Skeletal muscle tissue (tissue), 4 donors: ENCODE results near the gene SPART. TPM values are rescaled to one million over a fixed set of nuclear protein-coding genes. Genes with fewer than 3 reads are reported as not detected.
"Not testable (repeated sequence)": the region's sequence is repeated elsewhere in the genome, so short reads cannot be mapped to it uniquely, and the experiment has no call there.

Source experiments
- H3K27ac ChIP-seq: one replicate; pipeline ENCODE4 v1.7.0; 2013; ENCODE audit warnings: mild to moderate bottlenecking, low read depth, low read length, inconsistent platforms
- H3K27me3 ChIP-seq, 3 donors: one replicate each; pipeline ENCODE4 v1.7.0; 2013; ENCODE audit warnings: low read length in 3 of 3; ENCODE audit not compliant: control insufficient read depth in 3 of 3, insufficient read depth in 3 of 3
- H3K36me3 ChIP-seq, 3 donors: one replicate each; pipeline ENCODE4 v1.7.0; 2013; ENCODE audit warnings: low read length in 3 of 3; ENCODE audit not compliant: control insufficient read depth in 3 of 3, insufficient read depth in 3 of 3
- H3K4me1 ChIP-seq, 3 donors: one replicate each; pipeline ENCODE4 v1.7.0; 2013; ENCODE audit warnings: low read length in 3 of 3, mild to moderate bottlenecking in 3 of 3; ENCODE audit not compliant: control insufficient read depth in 3 of 3, insufficient read depth in 3 of 3
- H3K4me3 ChIP-seq, 3 donors: one replicate each; pipeline ENCODE4 v1.7.0; 2013; ENCODE audit warnings: low read length in 3 of 3
- H3K9ac ChIP-seq, 3 donors: one replicate each; pipeline ENCODE4 v1.7.0; 2013; ENCODE audit warnings: low read length in 3 of 3, mild to moderate bottlenecking in 3 of 3, moderate library complexity in 2 of 3, low read depth in 1 of 3
- H3K9me3 ChIP-seq, 3 donors: one replicate each; pipeline ENCODE4 v1.7.0; 2013; ENCODE audit warnings: low read length in 3 of 3; ENCODE audit not compliant: control insufficient read depth in 3 of 3
- total RNA-seq: library from RNA; depleted of rRNA; stranded (reverse); fragments of >200 nt; gene quantifications from one replicate; pipeline ENCODE4 v1.2.3, GENCODE V29; 2014
- donor health status: Osteomylitis.

SPART gene
- total RNA-seq, 1 donor from 2014 or later = 34.4 TPM

DNA sequence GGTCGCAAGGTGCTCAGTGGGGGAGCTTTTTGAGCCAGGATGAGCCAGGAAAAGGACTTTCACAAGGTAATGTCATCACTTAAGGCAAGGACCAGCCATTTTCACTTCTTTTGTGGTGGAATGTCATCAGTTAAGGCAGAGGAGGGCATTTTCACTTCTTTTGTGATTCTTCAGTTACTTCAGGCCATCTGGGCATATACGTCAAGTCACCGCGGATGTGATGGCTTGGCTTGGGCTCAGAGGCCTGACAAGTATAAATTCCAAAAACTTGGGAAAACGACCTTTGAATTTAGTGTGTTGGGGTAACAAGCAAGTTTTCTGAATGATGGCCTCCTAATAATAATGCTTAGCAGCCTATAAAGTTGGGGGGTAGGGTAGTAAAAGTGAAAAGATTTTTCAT is 21.3 kb downstream of the SPART start:
- not testable (repeated sequence) for H3K27ac ChIP-seq, H3K9ac ChIP-seq, H3K4me3 ChIP-seq, H3K9me3 ChIP-seq, H3K27me3 ChIP-seq, H3K4me1 ChIP-seq
- peaks cover 12 to 55% (median 41%) of the 10 kb centered on the region in 3 donors for H3K36me3 ChIP-seq

DNA sequence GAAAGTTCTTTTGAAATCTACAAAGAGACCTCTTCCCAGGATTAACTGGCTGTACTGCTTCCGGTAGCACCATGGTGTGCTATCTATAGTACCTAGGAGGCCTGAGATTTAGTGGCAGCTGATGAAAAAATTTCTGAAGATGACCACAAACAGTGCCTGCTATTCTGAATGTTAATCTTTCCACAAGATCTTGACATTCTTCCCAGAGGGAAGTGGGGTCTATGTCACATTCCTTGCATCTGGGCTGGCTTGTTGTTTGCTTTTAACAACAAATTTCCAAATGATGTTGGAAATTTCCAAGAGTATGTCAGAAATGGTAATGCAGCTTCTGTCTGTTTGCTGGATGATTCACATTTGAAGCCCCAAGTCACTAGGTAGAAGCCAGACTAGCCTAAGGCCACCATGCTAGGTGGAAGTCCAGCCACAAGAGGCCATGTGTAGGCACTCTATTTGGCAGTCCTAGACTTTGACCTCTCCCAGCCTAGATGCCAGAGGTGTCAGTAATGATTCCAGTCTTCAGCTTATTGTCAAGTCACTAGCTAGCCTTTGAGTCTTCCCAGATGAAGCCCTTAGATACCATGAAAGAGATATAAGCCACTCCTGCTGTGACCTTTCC is 22.1 kb downstream of the SPART start:
- peaks cover 12 to 53% (median 41%) of the 10 kb centered on the region in 3 donors for H3K36me3 ChIP-seq

DNA sequence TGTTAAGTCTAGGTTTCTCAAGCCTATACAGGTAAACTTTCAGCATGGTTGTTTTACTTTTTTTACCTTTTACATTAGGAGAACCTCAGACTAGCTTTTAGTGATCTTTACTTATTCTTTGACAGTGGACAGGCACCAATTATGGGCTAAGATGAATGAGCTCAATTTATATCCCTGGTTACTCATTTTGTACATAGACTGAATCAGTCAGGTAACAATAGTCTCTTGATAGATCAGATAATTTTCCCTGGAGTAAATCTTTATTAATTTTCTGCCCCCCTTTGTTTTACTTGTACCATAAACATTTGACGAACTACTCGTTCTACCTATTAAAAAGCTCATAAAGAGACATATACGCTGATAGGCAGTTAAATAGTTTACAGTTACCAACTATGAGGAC is 22.8 kb downstream of the SPART start:
- Histone ChIP-seq H3K27ac (no peak overlapping the region), H3K36me3 (peaks cover 12 to 51% (median 35%) of the 10 kb centered on the region in 3 donors), H3K4me1 (no peaks in the 10 kb centered on the region), H3K27me3 (no peaks in the 10 kb centered on the region), H3K9me3 (no peaks in the 10 kb centered on the region), H3K4me3 (no peak overlapping the region), H3K9ac (no peak overlapping the region)

More for the DNA sequence above, 22.1 kb downstream of the SPART start:
- Histone ChIP-seq H3K4me3 (no peak overlapping the region), H3K9me3 (no peaks in the 10 kb centered on the region), H3K27me3 (no peaks in the 10 kb centered on the region), H3K4me1 (no peaks in the 10 kb centered on the region), H3K9ac (no peak overlapping the region), H3K27ac (no peak overlapping the region)

DNA sequence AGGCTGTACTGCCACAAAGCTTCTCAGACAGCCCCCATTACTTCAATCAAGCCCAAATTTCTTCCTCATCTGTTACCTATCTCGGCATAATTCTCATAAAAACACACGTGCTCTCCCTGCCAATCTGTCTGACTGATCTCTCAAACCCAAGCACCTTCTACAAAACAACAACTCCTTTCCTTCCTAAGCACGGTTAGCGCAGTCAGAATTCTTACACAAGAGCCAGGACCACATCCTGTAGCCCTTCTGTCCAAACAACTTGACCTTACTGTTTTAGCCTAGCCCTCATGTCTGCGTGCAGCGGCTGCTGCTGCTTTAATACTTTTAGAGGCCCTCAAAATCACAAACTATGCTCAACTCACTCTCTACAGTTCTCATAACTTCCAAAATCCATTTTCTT is 26.4 kb downstream of the SPART start:
- H3K9ac ChIP-seq, H3K4me3 ChIP-seq, H3K9me3 ChIP-seq, H3K4me1 ChIP-seq, H3K27me3 ChIP-seq, H3K27ac ChIP-seq: not testable (repeated sequence)
- H3K36me3 ChIP-seq = peaks cover 6 to 28% (median 13%) of the 10 kb centered on the region in 3 donors

DNA sequence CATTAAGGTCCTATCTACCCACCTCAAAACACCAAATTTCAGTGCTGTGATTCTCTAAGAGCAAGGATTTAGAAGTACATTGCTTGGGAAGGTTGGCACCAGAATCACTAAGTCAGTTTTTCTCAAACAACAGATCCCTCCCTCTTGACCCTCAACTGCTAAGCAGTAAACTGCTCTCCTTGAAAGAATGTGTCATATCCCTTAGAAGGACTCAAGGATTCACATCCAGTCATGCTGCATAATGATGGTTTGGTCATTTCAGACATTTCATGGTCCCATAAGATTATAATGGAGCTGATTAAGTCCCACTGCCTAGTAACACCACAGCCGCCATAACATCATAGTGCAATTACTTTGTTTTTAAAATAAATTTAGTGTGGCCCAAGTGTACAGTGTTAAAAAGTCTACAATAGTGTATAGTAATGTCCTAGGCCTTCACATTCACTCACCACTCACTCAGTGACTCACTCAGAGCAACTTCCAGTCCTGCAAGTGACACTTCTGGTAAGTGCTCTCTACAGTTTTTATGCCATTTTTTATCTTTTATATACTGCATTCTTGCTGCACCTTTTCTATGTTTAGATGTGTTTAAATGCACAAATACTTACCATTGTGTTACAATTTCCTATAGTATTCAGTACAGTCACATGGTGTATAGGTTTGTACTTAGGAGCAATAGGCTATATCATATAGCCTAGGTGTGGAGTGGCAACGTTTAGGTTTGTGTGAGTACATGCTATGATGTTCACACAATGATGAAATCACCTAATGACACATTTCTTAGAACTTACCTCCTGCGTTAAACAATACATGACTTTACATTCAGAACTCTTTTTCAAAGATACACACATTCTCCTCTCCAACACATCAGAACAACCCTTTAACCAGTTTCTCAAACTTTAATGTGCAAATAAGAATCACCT is 32.9 kb downstream of the SPART start:
- no peaks in the 10 kb centered on the region for H3K4me1 ChIP-seq
- no peaks in the 10 kb centered on the region for H3K9me3 ChIP-seq
- no peaks in the 10 kb centered on the region for H3K27me3 ChIP-seq
- no peak overlapping the region for H3K4me3 ChIP-seq
- H3K27ac ChIP-seq = no peak overlapping the region
- H3K9ac ChIP-seq = no peak overlapping the region
- peaks cover 6 to 40% (median 33%) of the 10 kb centered on the region in 3 donors for H3K36me3 ChIP-seq

DNA sequence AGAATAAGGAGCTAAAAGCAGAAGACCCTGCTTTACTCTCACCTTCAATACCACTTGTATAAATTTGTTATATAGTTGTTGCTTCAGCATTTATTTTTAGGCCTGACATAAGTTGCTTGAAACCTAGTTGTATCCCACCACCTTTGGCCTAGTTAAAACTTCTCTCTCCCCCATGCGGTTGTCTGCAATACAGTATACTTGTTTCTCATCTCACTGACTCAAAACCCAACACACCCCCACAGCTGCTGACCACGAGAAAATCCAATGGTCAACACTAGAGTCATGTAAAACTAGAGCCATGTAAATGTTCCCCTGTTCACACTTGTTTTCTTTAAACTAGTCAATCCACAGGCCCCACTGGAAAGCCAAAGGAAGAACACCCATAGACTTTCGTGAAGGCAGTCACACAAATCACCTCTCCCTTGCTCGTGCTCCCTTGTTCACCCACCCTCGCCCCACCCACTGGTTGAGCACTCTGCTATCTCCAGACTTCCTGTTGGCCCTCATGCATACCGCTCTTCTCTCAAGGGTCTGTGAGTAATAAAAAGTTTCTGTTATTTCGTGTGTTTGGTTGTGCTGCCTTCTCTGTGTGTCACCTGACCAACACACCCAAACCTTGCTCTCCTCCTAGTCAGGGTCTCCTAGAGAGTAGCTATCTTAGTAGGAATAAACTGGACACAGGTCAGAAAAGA is 35.6 kb downstream of the SPART start:
- no peaks in the 10 kb centered on the region for H3K9me3 ChIP-seq
- no peaks in the 10 kb centered on the region for H3K4me1 ChIP-seq
- no peak overlapping the region for H3K4me3 ChIP-seq
- H3K9ac ChIP-seq = no peak overlapping the region
- H3K27me3 ChIP-seq = no peaks in the 10 kb centered on the region
- H3K27ac ChIP-seq = no peak overlapping the region
- peaks cover 6 to 40% (median 33%) of the 10 kb centered on the region in 3 donors for H3K36me3 ChIP-seq

DNA sequence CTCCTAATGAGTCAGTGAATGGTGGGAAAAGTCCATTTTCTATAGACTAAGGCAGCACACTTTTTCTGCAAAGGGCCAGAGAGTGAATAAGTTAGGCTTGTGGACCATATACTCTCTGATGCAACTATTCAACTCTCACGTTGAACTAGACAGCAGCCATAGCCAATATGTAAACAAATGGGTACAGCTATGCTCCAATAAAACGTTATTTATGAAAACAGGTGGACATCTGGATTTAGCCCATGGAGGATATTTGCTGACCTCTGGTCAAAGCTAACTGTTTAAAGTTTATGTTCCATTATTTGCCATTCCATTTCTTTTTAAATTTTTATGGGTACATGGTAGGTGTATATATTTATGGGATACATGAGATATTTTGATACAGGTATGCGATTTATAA is 43.9 kb downstream of the SPART start:
- no peaks in the 10 kb centered on the region for H3K27me3 ChIP-seq
- H3K9me3 ChIP-seq = no peaks in the 10 kb centered on the region
- H3K27ac ChIP-seq = no peak overlapping the region
- peaks cover 0 to 6% (median 4%) of the 10 kb centered on the region in 3 donors for H3K36me3 ChIP-seq
- peaks cover 2 to 12% (median 4%) of the 10 kb centered on the region in 3 donors for H3K4me1 ChIP-seq
- H3K9ac ChIP-seq = no peak overlapping the region
- H3K4me3 ChIP-seq = no peak overlapping the region

DNA sequence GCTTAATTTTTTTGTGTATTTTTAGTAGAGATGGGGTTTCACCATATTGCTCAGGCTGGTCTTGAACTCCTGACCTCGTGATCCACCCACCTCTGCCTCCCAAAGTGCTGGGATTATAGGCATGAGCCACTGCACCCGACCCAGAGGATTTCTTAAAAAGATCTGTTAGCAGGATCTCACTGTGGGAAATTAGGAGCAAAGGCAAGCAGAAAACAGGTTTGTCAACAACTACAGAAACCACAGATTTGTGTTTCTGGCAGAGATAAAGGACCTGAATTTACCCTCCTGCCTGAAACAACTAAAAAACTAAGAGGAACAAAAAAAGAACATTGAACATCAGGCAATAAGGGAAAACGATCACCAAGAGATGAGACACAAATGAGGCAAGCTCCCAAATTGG is 46.7 kb downstream of the SPART start:
- not testable (repeated sequence) for H3K27me3 ChIP-seq, H3K27ac ChIP-seq, H3K36me3 ChIP-seq, H3K9ac ChIP-seq, H3K9me3 ChIP-seq, H3K4me3 ChIP-seq
- H3K4me1 ChIP-seq = peaks cover 2 to 13% (median 4%) of the 10 kb centered on the region in 3 donors

DNA sequence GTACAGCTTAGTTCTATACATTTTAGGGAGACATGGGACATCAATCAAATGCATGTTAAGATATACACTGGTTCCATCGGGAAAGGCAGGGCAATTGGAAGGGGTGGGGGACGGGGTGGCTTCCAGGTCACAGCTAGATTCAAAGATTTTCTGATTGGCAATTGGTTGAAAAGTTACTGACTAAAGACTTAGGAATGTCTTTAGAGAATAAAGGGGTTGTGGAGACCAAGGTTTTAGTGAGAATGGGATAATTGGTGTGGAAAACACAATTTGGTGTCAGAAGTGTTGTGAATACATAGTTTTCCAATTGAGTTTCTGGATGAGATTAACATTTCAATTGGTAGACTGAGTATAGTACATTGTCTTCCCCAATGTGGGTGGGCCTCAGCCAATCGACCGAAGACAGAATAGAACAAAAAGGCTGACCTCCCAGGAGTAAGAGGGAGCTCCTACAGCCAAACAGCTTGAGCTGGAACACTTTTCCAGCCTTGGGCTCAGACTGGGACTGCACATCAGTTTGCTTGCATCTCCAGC is 47.6 kb downstream of the SPART start:
- H3K4me3 ChIP-seq = peak overlapping the region; percentile 23 to 88 (median 83)
- peak overlapping the region in 1 of 3 donors; percentile 82 for H3K9ac ChIP-seq

More for the DNA sequence above, 47.6 kb downstream of the SPART start:
- Histone ChIP-seq H3K4me1 (peaks cover 2 to 13% (median 4%) of the 10 kb centered on the region in 3 donors), H3K36me3 (no peaks in the 10 kb centered on the region), H3K9me3 (no peaks in the 10 kb centered on the region), H3K27me3 (no peaks in the 10 kb centered on the region), H3K27ac (no peak overlapping the region)
